ENCODE measurements around the gene TWF2. TPM values are rescaled to one million over a fixed set of nuclear protein-coding genes. Genes with fewer than 3 reads are reported as not detected.

The TWF2 gene
- total RNA-seq, 1 experiment from 2014 or later, result 44.8 TPM

DNA sequence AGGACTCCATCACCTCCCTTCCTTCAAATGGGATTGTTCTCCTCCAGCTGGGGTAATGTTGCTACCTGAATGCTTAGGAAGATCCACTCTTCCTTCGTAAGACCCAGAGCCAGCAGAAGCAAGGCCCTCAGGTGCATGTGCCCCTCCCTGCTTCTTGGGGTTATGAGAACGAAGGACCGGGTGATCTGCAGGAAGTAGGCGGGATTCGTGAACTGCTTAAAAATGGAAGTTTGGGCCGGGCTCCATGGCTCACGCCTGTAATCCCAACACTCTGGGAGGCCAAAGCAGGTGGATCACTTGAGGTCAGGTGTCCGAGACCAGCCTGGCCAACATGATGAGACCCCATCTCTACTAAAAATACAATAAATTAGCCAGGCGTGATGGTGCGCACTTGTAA is 21.6 kb downstream of the TWF2 start:
- no peaks in the 10 kb centered on the region for H3K23me2 ChIP-seq (ENCODE audit: insufficient read length, low read depth, low read length, poor library complexity, severe bottlenecking)
- H2BK12ac ChIP-seq (ENCODE audit: insufficient read length, low read depth, low read length), result no peak overlapping the region
- H3K4me1 ChIP-seq (ENCODE audit: insufficient read depth, low read length), result no peaks in the 10 kb centered on the region; the same call in 1 of the 2 replicates
- no peak overlapping the region for H4K5ac ChIP-seq (ENCODE audit: insufficient read length, low read depth, low read length)
- no peak overlapping the region for H4K8ac ChIP-seq (replicated peaks; ENCODE audit: insufficient read length, low read depth, low read length)
- H3K9me3 ChIP-seq (ENCODE audit: control insufficient read depth, low read depth, low read length), result no peaks in the 10 kb centered on the region
- H3K27ac ChIP-seq (ENCODE audit: insufficient read length, low read depth, low read length), result no peak overlapping the region
- no peak overlapping the region for H3K56ac ChIP-seq (ENCODE audit: insufficient read length, low read depth, low read length)
- TF ChIP-seq CTCF (conservative IDR thresholded peaks at IDR 0.05), result no peak
- peak overlapping the region; percentile 19 to 50 (median 29); a peak in 2 of 7 replicates for H3K27ac Mint-ChIP-seq
- H3K36me3 Mint-ChIP-seq (ENCODE audit: insufficient read depth in 1 of 3, low read depth in 3 of 3), result peaks cover 10 to 37% (median 33%) of the 10 kb centered on the region in 3 experiments; a peak in 6 of 7 replicates
- H4K91ac ChIP-seq (ENCODE audit: insufficient read length, low read depth, low read length), result no peak overlapping the region
- no CpG with 5 or more reads among the region's 10 CpGs for WGBS (ENCODE audit: extremely low coverage, insufficient read length, low lambda C conversion rate)
- H3K14ac ChIP-seq (ENCODE audit: insufficient read depth, low read length), result no peak overlapping the region
- no peaks in the 10 kb centered on the region for H3K79me1 ChIP-seq (ENCODE audit: insufficient read depth, low read depth, low read length, poor library complexity, severe bottlenecking)
- no peak overlapping the region for H3T11ph ChIP-seq (ENCODE audit: low read length)
- no peaks in the 10 kb centered on the region for H3K9me3 Mint-ChIP-seq
- no peak overlapping the region for H3K9ac ChIP-seq (ENCODE audit: extremely low read depth, insufficient read length, low read length)
- no peak overlapping the region for H3K4me2 ChIP-seq (ENCODE audit: insufficient read depth, insufficient read length, low read length)
- H4K20me1 ChIP-seq (ENCODE audit: control insufficient read depth, insufficient read depth, insufficient read length), result peaks cover 3% of the 10 kb centered on the region
- H2AFZ ChIP-seq (ENCODE audit: low read length), result no peak overlapping the region
- no peak overlapping the region for H2BK120ac ChIP-seq (ENCODE audit: low read depth, low read length, poor library complexity, severe bottlenecking)
- no peak overlapping the region for H2BK20ac ChIP-seq (ENCODE audit: low read depth, low read length, poor library complexity, severe bottlenecking)
- no peaks in the 10 kb centered on the region for H3K27me3 Mint-ChIP-seq (ENCODE audit: low read depth)
- H3K27me3 ChIP-seq (ENCODE audit: insufficient read depth, low read length), result no peaks in the 10 kb centered on the region
- H3K4ac ChIP-seq (ENCODE audit: low read depth, low read length), result no peak overlapping the region
- H2BK15ac ChIP-seq (ENCODE audit: low read depth, low read length), result no peak overlapping the region
- H2BK5ac ChIP-seq (ENCODE audit: insufficient read length, low read length), result no peak overlapping the region
- DNase-seq, result peak; percentile 24
- H3K18ac ChIP-seq (ENCODE audit: insufficient read length, low read depth, low read length), result no peak overlapping the region
- no peak overlapping the region for H2AK5ac ChIP-seq (ENCODE audit: insufficient read length, low read length)
- peaks cover 4 to 9% of the 10 kb centered on the region in 2 experiments for H3K4me1 Mint-ChIP-seq
- H3K23ac ChIP-seq (ENCODE audit: insufficient read length, low read depth, low read length), result no peak overlapping the region
- H3K79me2 ChIP-seq (ENCODE audit: insufficient read depth, low read length), result no peaks in the 10 kb centered on the region
- no peak overlapping the region for H3K4me3 Mint-ChIP-seq
